GM18502 (cell line): ENCODE measurements around the gene UGT2A1.

ENCODE experiments used
- ATAC-seq: cut with Tn5 transposase; IDR thresholded peaks from one replicate; pipeline ENCODE4 v1.9.1; 2021; ENCODE audit warnings: mild to moderate bottlenecking; ENCODE audit not compliant: unreplicated experiment, poor library complexity

UGT2A1 gene

DNA sequence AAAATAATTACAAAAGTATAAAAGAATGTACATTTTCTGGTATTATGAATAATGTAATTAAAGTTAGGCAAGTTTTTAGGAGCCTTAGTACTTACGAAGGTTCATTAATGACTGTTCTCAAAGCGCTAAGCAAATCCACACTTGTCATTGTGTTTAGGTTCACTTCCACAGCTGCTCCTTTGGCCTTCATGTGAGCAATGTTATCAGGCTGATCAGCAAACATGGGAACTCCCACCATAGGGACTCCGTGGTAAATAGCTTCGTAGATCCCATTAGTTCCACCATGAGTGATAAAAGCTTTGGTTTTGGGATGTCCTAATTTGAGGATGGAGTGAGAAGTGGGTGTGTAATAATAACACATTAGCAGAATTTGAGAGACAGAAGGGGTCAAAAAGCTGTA lies 58.7 kb downstream of the UGT2A1 start:
- no peak for ATAC-seq

DNA sequence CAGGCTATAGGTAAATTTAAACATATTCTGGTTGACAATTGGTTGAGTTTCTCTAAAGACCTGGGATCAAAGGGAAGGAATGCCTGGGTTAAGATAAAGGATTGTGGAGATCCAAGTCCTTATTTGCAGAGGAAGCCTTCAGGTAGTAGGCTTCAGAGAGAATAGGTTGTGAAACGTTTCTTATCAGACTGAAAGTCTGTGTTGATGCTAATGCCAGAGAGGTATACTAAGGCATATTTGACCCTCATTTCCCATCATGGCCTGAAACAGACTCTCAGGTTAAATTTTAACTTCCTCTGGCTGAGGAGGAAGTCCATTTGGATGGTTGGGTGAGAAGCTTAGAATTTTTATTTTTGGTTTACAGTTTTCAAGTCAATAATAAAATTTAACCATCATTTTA lies 61.7 kb downstream of the UGT2A1 start:
- ATAC-seq, result no peak

DNA sequence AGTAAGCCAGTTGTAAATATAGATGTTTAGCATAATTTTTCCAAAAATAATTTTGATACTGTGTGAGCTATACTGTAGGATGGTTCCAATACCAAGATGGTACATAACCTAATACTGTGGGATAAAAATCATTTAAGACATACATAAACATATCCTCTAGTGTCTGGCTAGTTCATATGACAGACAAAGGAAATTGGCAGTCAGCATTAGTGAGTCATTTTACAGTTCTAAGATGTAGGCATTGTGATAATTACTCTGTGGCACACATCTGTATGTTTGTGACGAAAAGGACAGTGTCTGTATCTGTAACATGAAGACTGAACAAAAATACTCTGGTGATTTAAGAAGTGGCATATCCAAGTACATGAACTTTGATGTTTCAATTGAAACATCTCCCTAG lies 63.2 kb downstream of the UGT2A1 start:
- no peak for ATAC-seq

DNA sequence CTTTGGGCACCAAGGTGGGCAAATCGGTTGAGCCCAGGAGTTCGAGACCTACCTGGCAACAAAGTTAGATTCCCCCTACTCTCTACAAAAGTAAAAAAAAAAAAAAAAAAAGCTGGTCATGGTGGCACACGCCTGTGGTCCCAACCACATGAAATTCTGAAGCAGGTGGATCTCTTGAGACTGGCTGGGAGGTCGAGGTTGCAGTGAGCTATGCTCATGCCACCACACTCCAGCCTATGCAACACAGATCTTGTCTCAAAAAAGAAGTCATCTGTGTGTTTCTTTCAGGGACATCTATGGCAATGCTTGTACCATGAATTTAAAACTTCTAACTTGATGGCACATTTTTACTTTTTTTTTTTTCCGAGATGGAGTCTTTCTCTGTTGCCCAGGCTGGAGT lies 68.9 kb downstream of the UGT2A1 start:
- no peak for ATAC-seq

DNA sequence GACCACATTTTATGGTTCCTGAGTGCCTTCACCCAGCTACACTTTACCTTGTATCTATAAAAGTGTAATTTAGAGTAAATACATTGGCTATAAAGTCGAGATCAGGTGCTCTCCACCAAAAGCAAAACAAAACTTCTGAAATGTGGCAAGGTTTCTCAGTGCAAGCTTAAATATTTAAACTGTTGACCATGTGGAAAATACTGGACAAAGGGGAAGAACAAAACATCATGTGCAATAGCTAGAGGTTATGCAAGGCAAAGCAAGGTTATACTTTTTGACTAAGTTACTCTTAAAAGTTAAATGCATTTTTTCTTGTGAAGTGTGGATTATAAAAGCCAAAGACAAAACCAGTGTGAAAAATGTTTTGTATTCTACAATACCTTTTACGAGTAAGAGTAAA lies 69.5 kb downstream of the UGT2A1 start:
- no peak for ATAC-seq

DNA sequence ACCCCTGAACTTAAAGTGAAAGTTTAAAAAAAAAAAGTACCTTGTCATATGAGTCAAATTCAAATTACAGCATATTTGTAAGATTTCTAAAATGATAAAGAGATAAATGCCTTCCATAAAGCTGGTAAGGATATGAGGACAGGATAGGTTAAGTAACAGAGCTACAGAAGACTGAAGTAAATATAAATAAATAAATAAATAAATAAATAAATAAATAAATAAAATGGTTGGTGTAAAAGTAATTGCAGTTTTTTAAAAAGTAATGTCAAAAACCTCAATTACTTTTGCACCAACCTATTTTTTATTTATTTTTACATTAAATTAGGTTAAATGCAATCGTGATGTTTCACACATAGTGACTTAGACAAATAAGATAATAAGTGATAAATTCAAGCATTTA lies 75.8 kb downstream of the UGT2A1 start:
- ATAC-seq, result no peak

DNA sequence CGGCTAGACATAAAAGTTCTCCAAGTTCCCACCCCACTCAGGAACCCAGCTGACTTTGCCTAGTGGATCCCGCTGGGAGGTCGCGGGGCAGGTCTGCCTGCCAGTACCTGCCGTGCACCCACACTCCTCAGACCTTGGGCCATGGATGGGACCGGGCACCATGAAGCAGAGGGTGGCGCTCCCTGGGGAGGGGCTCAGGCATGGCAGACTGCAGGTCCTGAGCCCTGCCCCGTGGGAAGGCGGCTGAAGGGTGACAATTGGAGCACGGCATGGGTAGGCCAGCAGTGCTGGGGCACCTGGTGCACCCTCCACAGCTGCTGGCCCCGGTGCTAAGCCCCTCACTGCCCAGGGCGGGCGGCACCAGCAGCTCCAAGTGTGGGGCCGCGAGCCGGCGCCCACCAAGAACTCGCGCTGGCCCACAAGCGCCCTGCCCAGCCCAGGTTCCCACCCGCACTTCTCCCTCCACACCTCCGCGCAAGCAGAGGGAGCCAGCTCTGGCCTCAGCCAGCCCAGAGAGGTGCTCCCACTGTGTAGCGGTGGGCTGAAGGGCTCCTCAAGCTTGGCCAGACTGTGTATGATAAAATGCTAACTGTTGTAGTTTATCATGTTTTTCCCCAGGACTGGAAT lies 76.7 kb downstream of the UGT2A1 start:
- ATAC-seq, result no peak

DNA sequence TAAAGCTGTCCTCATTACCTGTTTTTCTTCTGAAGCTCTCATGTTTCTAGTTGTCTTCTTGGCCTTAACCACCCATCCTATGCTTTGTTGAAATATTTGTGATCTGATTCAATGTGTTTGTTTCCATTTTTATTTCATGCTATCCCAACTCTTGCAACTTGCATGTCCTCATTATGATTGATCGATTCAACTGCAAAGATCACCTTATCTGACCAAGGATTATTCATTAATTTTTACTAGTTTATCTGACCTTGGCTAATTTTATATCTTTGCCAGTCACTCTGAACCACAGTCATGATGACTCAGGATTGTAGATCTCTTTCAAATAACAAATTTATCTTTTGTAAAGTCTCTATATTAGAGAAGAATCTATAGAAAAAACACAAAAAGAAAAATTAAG lies 84.3 kb downstream of the UGT2A1 start:
- no peak for ATAC-seq

DNA sequence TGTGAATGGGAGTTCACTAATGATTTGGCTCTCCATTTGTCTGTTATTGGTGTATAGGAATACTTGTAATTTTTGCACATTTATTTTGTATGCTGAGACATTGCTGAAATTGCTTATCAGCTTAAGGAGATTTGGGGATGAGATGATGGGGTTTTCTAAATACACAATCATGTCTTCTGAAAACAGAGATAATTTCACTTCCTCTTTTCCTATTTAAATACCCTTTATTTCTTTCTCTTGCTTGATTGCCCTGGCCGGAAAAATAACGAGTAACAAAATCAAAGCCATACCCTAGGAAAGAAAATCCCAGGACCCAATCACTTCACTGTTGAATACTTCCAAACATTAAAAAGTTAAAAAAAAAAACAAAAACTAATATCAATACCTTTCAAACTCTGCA lies 89.6 kb downstream of the UGT2A1 start:
- ATAC-seq, result no peak

DNA sequence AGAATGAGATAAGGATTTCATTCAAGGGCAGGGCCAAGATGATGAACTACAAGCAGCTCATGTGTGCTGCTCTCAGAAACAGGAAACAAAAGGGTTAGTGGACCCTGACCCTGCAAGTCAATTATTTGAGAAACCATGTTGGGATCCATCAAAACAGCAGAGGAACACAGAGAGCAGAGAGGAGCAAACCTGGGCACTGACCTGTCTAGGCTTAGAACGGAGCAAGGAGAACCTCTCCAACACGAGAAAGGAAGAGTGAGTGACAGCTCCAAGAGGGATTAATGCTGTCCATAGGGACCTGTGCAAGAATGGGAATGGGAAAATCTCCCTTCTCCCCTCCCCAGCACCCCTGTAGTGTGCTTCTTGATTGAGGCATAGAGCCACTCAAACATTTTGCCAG lies 103.4 kb downstream of the UGT2A1 start:
- no peak for ATAC-seq

DNA sequence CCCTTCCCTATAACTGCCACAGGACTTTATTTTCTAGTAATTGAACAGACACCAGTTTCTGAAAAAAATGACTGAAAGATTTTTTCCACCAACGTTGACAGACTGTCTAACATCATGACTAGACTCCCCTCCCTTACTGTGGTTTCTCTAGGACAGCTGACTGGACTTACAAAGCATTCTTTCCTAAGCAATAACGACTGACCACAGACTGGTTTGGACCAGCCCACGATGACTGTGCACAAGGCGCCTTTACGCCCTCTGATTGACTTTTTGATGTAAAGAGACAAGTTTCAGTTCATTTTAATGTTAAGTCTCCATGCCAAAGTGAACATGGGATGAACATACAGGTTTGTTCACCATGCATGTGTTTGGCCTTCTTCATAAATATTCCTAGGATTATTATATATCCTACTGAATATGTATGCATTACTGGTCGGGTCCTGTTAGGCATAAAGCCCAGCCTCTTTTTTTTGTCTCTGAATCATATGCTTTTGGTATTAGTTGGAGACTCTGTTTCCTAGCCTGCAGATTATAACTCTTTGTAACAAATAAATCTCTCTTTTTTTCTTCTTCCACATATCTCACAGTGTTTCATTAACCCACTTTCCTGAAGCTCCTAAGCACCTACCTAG lies 106.8 kb downstream of the UGT2A1 start:
- ATAC-seq, result no peak
